ENCODE measurements around the gene RAB7B. TPM values are rescaled to one million over a fixed set of nuclear protein-coding genes. Genes with fewer than 3 reads are reported as not detected.

The RAB7B gene
- total RNA-seq, 1 donor from 2014 or later = 0.82 TPM

DNA sequence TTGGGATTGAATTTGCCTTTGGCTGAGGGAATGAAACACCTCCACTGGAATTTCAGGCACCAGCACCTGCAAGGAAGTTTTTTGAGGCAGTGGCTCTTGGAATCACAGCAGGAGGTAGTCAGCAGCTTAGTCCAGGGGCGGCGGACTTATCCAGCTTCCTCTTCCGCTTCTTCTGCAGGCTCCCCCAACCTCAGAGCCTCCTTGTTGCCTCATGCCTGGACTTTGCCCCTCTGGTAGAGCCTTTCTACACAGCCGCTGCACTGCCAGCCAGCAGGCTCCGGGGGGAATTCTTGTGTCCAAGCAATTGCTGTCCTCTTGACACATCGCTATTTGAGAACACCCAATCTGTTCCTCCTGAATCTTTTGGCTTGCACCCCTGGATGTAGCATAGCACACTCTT lies 45.4 kb upstream of the RAB7B start:
- no peaks in the 10 kb centered on the region for H3K27me3 Mint-ChIP-seq
- no peak for DNase-seq (ENCODE audit: extremely low spot score, unreplicated experiment)
- peaks cover 5% of the 10 kb centered on the region for H3K4me1 Mint-ChIP-seq (ENCODE audit: unreplicated experiment)
- H3K36me3 Mint-ChIP-seq = no peaks in the 10 kb centered on the region
- H3K27ac Mint-ChIP-seq = no peak overlapping the region
- H3K4me3 Mint-ChIP-seq = no peak overlapping the region
- TF ChIP-seq, protein P1, sequence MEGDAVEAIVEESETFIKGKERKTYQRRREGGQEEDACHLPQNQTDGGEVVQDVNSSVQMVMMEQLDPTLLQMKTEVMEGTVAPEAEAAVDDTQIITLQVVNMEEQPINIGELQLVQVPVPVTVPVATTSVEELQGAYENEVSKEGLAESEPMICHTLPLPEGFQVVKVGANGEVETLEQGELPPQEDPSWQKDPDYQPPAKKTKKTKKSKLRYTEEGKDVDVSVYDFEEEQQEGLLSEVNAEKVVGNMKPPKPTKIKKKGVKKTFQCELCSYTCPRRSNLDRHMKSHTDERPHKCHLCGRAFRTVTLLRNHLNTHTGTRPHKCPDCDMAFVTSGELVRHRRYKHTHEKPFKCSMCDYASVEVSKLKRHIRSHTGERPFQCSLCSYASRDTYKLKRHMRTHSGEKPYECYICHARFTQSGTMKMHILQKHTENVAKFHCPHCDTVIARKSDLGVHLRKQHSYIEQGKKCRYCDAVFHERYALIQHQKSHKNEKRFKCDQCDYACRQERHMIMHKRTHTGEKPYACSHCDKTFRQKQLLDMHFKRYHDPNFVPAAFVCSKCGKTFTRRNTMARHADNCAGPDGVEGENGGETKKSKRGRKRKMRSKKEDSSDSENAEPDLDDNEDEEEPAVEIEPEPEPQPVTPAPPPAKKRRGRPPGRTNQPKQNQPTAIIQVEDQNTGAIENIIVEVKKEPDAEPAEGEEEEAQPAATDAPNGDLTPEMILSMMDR (conservative IDR thresholded peaks at IDR 0.05) = no peak
- no peaks in the 10 kb centered on the region for H3K9me3 Mint-ChIP-seq

DNA sequence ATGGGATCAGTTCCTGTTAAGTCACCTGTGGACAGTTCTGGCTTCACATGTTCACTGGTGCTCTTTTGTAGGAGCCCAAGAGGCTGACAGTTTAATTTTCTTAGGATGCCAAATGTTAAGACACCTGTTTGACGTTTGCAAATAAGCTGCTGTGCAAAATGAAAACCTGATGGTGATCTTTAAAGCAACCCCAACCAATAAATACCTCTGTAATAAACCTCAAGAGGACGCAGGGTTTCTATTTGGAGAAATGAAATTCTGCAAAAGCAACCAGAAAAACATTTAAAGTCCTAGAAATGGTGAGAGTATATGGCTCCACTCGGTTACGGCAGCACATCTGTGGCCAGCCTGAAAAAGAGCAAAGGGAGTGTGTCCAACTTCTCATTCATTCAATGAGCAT lies 44.1 kb upstream of the RAB7B start:
- Mint-ChIP-seq H3K4me3 (no peak overlapping the region), H3K27me3 (no peaks in the 10 kb centered on the region), H3K4me1 (ENCODE audit: unreplicated experiment) (peaks cover 5% of the 10 kb centered on the region), H3K27ac (no peak overlapping the region), H3K9me3 (no peaks in the 10 kb centered on the region), H3K36me3 (no peaks in the 10 kb centered on the region)
- TF ChIP-seq, protein P1 (conservative IDR thresholded peaks at IDR 0.05) = no peak
- DNase-seq (ENCODE audit: extremely low spot score, unreplicated experiment) = no peak

DNA sequence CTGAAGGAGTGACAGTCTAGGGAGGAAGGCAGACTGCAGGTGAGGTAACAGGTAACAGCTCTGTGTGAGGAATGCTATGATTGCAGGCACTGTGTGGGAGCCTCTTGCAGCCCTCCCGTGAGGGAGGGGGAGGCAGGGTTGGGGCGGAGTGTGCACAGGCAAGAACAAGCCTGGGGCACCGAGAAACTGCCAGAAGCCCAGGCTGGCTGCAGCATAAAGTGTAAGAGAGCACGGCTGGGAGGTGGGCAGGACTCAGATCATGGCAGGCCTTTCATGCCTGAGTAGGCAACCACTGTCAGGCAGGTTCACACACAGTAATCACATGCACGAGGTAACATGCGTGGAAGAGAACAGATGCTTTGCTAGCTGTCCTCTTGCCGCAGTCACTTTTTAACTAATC lies 38.4 kb upstream of the RAB7B start:
- Mint-ChIP-seq H3K27me3 (peaks cover 13% of the 10 kb centered on the region), H3K9me3 (no peaks in the 10 kb centered on the region), H3K36me3 (no peaks in the 10 kb centered on the region), H3K4me3 (no peak overlapping the region), H3K4me1 (ENCODE audit: unreplicated experiment) (peaks cover 21% of the 10 kb centered on the region), H3K27ac (no peak overlapping the region)
- TF ChIP-seq, protein P1 (conservative IDR thresholded peaks at IDR 0.05) = no peak
- no peak for DNase-seq (ENCODE audit: extremely low spot score, unreplicated experiment)

DNA sequence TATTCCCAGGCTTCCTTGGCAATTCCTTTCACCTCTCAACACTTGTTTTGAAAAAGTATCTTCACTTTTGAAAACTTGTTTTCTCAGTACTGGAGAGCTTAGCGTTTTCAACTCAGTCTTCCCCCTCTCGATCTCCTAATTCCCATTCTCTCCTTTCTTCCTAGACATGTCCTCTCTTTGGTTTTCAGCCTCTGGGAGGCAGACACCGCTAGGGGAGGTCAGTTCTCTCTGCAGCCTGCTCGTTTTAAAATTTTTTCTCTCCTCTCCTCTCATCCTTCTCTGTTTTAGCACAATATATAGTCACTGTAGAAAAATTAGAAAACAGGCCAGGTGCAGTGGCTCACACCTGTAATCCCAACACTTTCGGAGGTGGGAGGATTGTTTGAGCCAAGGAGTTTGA lies 37.1 kb upstream of the RAB7B start:
- H3K4me1 Mint-ChIP-seq (ENCODE audit: unreplicated experiment) = peaks cover 22% of the 10 kb centered on the region
- DNase-seq (ENCODE audit: extremely low spot score, unreplicated experiment) = no peak
- H3K27me3 Mint-ChIP-seq = peaks cover 16% of the 10 kb centered on the region
- no peak overlapping the region for H3K4me3 Mint-ChIP-seq
- TF ChIP-seq, protein P1 (conservative IDR thresholded peaks at IDR 0.05) = no peak
- H3K36me3 Mint-ChIP-seq = no peaks in the 10 kb centered on the region
- H3K27ac Mint-ChIP-seq = no peak overlapping the region
- H3K9me3 Mint-ChIP-seq = no peaks in the 10 kb centered on the region

DNA sequence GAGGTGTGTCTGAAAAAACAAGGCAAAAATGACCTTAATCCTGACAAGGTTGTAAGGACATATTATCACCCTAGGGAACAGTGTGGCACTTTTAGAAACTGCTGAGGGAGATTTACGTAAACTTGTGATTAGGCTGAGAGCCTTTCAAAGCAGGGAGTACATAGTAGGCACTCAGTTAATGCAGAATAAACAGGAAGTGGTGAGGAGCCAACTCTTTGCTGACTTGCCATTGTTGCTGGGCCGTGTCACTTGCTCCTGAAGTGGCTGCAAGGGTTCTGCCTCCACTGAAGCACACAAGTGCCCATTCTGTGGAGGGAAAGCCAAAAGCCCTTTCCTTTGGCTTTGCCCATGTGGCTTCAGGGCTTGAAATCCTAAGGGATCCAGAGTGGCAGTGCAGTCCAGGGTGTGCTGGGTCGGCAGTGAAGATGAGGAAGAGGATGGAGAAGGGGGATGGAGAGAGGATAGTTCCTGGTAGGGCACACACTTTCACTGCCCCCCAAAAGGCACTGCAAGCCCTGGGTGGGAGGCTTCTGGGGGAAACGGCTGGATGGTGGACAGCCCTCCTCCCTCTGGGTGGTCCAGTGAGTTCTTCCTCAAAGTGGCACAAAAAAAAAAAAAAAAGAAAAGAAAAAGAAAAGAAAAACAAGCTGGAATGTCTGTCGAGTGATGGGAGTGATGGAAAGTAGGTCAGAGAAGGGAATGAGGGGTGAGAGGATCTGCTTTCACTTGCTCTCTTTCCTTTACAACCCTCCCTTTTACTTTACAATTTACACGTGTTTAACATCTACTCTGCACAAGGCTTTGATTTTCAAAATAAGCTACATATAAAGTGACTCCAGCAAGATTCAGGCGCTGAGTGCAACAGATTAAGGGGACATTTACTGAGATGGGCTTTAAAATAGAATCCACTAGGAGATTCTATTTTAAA lies 36.1 kb upstream of the RAB7B start:
- Mint-ChIP-seq H3K36me3 (no peaks in the 10 kb centered on the region), H3K27me3 (peaks cover 22% of the 10 kb centered on the region), H3K9me3 (no peaks in the 10 kb centered on the region), H3K27ac (no peak overlapping the region), H3K4me3 (no peak overlapping the region), H3K4me1 (ENCODE audit: unreplicated experiment) (peaks cover 28% of the 10 kb centered on the region)
- TF ChIP-seq, protein P1 (conservative IDR thresholded peaks at IDR 0.05) = no peak
- no peak for DNase-seq (ENCODE audit: extremely low spot score, unreplicated experiment)

Data from type B pancreatic cell (in vitro differentiated cells).